Suprapubic skin (tissue), 4 donors: ENCODE data around the gene CEBPG. TPM values are rescaled to one million over a fixed set of nuclear protein-coding genes. Genes with fewer than 3 reads are reported as not detected.

Experiments used
- DNase-seq, 2 donors: peaks; one replicate each; pipeline ENCODE4 v3.0.0-alpha.2; 2019; ENCODE audit warnings: low spot score in 2 of 2
- H3K27ac ChIP-seq: fragments of 200-600 bp; sonication (generic); one replicate; pipeline ENCODE4 v1.5.1; 2019
- H3K27me3 ChIP-seq: fragments of 200-600 bp; sonication (generic); one replicate; pipeline ENCODE4 v1.5.1; 2019
- H3K36me3 ChIP-seq: fragments of 200-600 bp; sonication (generic); one replicate; pipeline ENCODE4 v1.5.1; 2019
- H3K4me1 ChIP-seq: fragments of 200-600 bp; sonication (generic); one replicate; pipeline ENCODE4 v1.5.1; 2019
- H3K4me3 ChIP-seq: fragments of 200-600 bp; sonication (generic); one replicate; pipeline ENCODE4 v1.5.1; 2019; ENCODE audit warnings: mild to moderate bottlenecking
- H3K9me3 ChIP-seq: fragments of 200-600 bp; sonication (generic); one replicate; pipeline ENCODE4 v1.5.1; 2019
- EP300 ChIP-seq: sonication (generic); formaldehyde crosslinking; IDR thresholded peaks from one replicate; pipeline ENCODE4 v1.6.1; 2017; ENCODE audit warnings: antibody characterized with exemption
- POLR2A ChIP-seq, 2 donors: fragments of 450-650 bp; IDR thresholded peaks; one replicate each; pipeline ENCODE4 v1.6.1; 2017; ENCODE audit warnings: antibody characterized with exemption in 2 of 2, mild to moderate bottlenecking in 2 of 2, moderate library complexity in 2 of 2
- POLR2AphosphoS5 ChIP-seq, 3 donors: sonication (generic); formaldehyde crosslinking; IDR thresholded peaks; one replicate each; pipeline ENCODE4 v1.6.1; 2017; ENCODE audit warnings: antibody characterized with exemption in 3 of 3
- WGBS: methylation state at CpG from one replicate; pipeline ENCODE4 v1.1.5; 2018; 5-methylcytosine and 5-hydroxymethylcytosine counted together
- total RNA-seq, 4 donors: library from RNA; depleted of rRNA; stranded (reverse); fragments of >200 nt; gene quantifications; one replicate each; pipeline ENCODE4 v1.1.0, GENCODE V29; 2016
- TF ChIP-seq, protein P1 (sequence below), 2 donors: fragments of 200-600 bp in 1 of 2; fragments of 450-650 bp in 1 of 2; sonication (generic) in 1 of 2; IDR thresholded peaks; one replicate each; pipeline ENCODE4 v1.5.1; 2016 to 2019; ENCODE audit warnings: antibody characterized with exemption in 2 of 2, mild to moderate bottlenecking in 1 of 2, moderate library complexity in 1 of 2

CEBPG gene
- total RNA-seq, 4 donors from 2014 or later = 37.7 to 63.0 (median 45.2) TPM

DNA sequence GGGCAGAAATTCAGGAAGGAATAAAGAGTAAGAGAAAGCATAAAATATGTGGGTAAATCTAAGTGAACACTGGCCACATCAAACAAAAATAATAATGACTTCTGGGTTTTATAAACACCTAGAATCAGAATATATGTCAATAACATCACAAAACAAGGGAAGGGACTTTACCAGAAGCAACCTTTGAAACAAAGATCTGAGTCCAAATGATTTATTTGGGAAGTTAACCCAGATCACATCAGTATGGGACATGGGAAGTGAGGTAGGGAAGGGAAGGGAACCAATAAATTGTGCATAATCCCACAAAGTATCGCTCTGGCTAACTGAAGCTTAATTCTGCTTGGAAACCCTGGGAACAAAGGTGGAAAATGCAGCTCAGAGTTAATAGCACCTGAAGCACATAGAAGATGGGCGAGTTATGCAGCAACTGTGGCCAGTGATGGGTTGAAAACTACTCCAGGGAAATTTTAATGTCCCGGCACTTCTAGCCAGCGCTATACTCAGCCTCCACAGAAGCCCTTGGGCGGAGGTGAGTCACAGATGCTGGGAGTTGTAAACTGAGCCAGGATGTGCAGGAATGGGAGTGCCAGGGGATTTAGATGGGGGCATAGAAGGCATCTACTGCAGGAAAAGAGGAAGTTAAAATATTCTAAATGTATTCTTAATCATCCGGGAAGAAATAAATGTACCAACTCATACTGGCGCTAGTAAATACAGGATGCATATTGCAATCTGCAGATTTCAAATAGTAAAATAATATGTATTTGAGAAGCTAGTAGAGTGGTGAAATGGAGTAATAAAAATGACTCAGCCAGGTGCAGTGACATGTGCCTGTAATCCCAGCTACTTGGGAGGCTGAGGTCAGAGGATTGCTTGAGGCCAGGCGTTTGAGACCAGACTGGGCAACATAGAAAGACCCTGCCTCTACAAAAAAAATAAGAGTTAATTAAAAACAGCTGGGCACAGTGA is 34.2 kb upstream of the CEBPG start:
- no peak overlapping the region for H3K27ac ChIP-seq
- no peak for DNase-seq
- H3K27me3 ChIP-seq = no peaks in the 10 kb centered on the region
- WGBS = 48% methylated on average over 8 of the region's 8 CpGs
- H3K9me3 ChIP-seq = no peaks in the 10 kb centered on the region
- peaks cover 19% of the 10 kb centered on the region for H3K4me1 ChIP-seq
- TF ChIP-seq POLR2A (IDR thresholded peaks at IDR 0.05) (no peak), POLR2AphosphoS5 (IDR thresholded peaks at IDR 0.05) (no peak), EP300 (no peak)
- TF ChIP-seq, protein P1, sequence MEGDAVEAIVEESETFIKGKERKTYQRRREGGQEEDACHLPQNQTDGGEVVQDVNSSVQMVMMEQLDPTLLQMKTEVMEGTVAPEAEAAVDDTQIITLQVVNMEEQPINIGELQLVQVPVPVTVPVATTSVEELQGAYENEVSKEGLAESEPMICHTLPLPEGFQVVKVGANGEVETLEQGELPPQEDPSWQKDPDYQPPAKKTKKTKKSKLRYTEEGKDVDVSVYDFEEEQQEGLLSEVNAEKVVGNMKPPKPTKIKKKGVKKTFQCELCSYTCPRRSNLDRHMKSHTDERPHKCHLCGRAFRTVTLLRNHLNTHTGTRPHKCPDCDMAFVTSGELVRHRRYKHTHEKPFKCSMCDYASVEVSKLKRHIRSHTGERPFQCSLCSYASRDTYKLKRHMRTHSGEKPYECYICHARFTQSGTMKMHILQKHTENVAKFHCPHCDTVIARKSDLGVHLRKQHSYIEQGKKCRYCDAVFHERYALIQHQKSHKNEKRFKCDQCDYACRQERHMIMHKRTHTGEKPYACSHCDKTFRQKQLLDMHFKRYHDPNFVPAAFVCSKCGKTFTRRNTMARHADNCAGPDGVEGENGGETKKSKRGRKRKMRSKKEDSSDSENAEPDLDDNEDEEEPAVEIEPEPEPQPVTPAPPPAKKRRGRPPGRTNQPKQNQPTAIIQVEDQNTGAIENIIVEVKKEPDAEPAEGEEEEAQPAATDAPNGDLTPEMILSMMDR (IDR thresholded peaks at IDR 0.05) = no peak
- H3K4me3 ChIP-seq = no peak overlapping the region
- no peaks in the 10 kb centered on the region for H3K36me3 ChIP-seq

DNA sequence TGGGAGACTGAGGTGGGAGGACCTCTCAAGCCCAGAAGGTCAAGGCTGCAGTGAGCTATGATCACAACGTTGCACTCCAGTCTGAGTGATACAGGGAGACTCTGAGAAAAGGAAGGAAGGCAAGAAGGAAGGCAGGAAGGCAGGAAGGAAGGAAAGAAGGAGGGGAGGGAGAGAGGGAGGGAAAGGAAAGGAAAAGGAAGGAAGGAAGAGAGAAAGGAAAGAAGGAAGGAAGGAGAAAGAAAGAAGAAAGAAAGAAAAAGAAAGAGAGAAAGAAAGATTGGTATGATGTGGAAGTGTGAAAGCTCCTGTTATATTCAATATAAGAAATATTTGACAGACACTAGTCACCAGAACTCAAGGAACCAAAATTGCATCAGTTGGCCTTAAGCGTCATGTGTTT is 32.5 kb upstream of the CEBPG start:
- no peak overlapping the region for H3K27ac ChIP-seq
- H3K9me3 ChIP-seq = no peaks in the 10 kb centered on the region
- H3K4me1 ChIP-seq = peaks cover 28% of the 10 kb centered on the region
- WGBS = 82% methylated on average over 2 of the region's 2 CpGs
- H3K4me3 ChIP-seq = no peak overlapping the region
- no peaks in the 10 kb centered on the region for H3K27me3 ChIP-seq
- TF ChIP-seq POLR2A (IDR thresholded peaks at IDR 0.05) = no peak
- TF ChIP-seq, protein P1 (IDR thresholded peaks at IDR 0.05) = no peak
- H3K36me3 ChIP-seq = no peaks in the 10 kb centered on the region
- DNase-seq = no peak

DNA sequence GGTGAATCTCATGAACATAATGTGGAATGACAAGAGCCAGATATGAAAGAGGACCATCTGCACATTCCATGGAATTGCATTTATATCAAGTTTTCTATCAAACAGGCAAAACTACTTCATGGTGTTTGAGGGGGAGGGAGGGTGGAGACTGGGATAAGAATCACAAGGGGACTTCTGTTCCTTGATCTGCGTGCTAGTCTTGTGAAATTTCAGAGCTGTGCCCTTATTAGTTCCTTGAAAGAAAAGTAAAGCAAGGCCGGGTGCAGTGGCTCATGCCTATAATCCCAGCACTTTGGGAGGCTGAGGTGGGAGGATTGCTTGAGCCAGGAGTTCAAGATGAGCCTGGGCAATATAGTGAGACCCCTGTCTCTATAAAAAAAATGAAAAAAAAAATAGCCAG is 30.2 kb upstream of the CEBPG start:
- DNase-seq = no peak
- H3K4me3 ChIP-seq = no peak overlapping the region
- H3K27me3 ChIP-seq = no peaks in the 10 kb centered on the region
- 59% methylated on average over 2 of the region's 2 CpGs for WGBS
- H3K27ac ChIP-seq = no peak overlapping the region
- H3K36me3 ChIP-seq = no peaks in the 10 kb centered on the region
- peaks cover 28% of the 10 kb centered on the region for H3K4me1 ChIP-seq
- H3K9me3 ChIP-seq = no peaks in the 10 kb centered on the region
- no peak for TF ChIP-seq POLR2AphosphoS5 (IDR thresholded peaks at IDR 0.05)
- no peak for TF ChIP-seq POLR2A (IDR thresholded peaks at IDR 0.05)
- TF ChIP-seq, protein P1 (IDR thresholded peaks at IDR 0.05) = no peak
- TF ChIP-seq EP300 = no peak

DNA sequence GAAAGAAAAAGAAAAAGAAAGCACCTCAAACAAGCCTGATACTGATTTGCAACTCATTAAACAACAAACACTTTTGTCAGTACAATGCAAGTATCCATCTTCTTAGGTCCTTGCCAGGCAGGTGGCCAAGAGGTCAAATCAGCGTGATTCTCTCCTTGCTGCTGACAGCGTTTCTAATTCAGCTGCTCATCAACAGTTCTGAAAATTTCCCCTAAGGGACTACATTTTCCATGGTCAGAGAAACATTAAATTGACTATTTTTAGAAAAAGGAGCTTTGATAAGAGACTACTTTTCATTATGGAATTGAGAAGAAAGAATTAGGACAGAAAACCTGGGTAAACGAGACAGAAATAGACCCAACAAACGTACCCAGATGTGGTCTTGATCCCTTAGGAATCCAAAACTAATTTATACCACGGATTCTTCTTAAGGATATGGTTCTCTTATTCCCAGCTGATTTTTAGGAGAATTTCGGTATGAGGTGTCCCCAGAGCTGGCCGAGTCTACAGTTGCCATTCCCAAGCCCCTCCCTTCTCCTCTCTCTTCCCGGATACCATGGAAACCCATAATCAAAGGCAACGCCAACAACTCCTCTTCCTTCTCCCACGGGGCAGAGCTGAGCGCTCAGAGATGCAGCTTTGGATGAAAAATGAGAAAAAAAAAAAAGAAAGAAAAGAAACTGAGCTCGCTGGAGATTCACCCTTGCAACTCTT is 29.5 kb upstream of the CEBPG start:
- TF ChIP-seq, protein P1 (IDR thresholded peaks at IDR 0.05) = no peak
- TF ChIP-seq EP300 (no peak), POLR2AphosphoS5 (IDR thresholded peaks at IDR 0.05) (no peak), POLR2A (IDR thresholded peaks at IDR 0.05) (no peak)
- H3K27me3 ChIP-seq = no peaks in the 10 kb centered on the region
- no peak overlapping the region for H3K4me3 ChIP-seq
- 13% methylated on average over 12 of the region's 12 CpGs for WGBS
- H3K4me1 ChIP-seq = peaks cover 34% of the 10 kb centered on the region
- no peaks in the 10 kb centered on the region for H3K36me3 ChIP-seq
- no peaks in the 10 kb centered on the region for H3K9me3 ChIP-seq
- no peak overlapping the region for H3K27ac ChIP-seq
- no peak for DNase-seq

DNA sequence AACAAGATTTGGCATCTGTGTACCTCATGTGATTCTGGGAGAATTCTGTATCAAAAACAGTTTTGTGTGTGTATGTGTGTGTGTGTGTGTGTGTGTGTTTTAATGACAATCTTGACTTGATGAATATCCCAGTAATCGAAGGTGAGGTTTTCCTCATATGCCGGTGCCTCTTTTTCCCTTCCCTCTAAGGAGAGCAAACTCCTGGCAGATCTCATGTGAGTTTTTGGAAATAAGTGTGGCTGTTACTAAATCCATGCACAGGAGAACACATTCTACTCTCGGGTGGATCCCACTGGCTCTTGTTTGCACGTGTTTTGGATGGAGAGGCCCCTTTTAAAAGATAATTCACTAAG is 29.0 kb upstream of the CEBPG start:
- TF ChIP-seq EP300 (no peak), POLR2AphosphoS5 (IDR thresholded peaks at IDR 0.05) (no peak), POLR2A (IDR thresholded peaks at IDR 0.05) (no peak)
- TF ChIP-seq, protein P1 (IDR thresholded peaks at IDR 0.05) = no peak
- Histone ChIP-seq H3K36me3 (no peaks in the 10 kb centered on the region), H3K27me3 (no peaks in the 10 kb centered on the region), H3K4me3 (no peak overlapping the region), H3K4me1 (peaks cover 33% of the 10 kb centered on the region), H3K27ac (no peak overlapping the region), H3K9me3 (no peaks in the 10 kb centered on the region)
- no peak for DNase-seq
- WGBS = 13% methylated on average over 4 of the region's 4 CpGs
